HG03045 (cell line): ENCODE results near the gene CD55.

Experiments used
- ATAC-seq: cut with Tn5 transposase; IDR thresholded peaks from one replicate; pipeline ENCODE4 v1.9.1; 2021; ENCODE audit warnings: mild to moderate bottlenecking, moderate library complexity; ENCODE audit not compliant: unreplicated experiment

The CD55 gene

DNA sequence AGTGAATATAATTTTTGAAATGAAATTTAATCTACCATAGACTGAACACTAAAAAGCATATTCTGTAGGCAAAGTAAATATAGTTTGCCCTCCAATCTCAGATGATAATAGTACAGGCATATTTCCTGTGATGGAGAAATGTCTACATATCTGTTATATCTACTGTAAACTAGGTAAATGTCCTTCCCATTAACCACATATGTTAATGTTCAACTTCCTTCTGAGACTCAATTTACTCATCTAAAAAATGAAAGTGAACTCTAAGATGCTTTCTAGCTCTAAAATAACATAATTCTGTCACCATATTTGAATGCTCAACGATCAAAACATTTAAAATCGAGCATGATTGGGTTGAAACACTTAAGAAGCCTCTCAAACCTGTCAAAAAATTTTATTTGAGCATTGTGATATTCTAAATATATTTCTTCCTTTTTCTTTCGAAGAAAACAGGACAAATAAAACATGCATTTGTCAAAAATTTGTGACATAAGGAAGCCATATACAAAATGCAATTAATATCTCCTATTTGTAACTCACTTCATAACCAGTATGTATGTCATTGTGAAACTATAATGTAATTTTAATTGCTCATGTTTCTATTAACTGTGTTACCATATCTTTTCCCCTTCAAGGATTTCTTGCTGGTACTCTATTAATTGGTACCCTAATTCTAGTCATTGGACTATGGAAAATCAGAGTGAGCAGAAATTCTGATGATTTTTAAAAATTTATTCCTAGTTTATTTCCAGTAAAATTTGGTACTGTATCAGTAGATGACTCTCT is 34.2 kb downstream of the CD55 start:
- ATAC-seq = no peak

DNA sequence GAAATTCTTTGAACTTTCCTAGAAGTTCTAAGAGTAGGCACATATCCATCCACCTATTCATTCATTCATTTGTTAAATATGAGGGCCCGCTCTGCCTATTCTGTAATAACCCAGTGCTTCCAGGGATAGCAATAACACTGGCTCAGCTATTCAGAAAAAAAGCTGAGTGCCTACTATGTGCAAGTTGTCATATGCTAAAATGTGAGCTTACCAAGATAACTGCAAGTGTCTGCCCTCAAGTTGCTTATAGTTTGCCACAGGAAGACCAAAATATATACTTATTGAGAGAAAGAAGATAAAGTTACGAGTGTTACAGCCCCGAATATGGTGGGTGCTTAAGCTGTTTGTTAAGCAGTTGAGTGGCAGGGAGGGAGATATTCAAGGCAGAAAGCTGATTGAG is 39.6 kb downstream of the CD55 start:
- no peak for ATAC-seq

- no peak for ATAC-seq
These were observed 40.4 kb downstream of the CD55 start for GRCh38 chr1:207361889-207362288.

DNA sequence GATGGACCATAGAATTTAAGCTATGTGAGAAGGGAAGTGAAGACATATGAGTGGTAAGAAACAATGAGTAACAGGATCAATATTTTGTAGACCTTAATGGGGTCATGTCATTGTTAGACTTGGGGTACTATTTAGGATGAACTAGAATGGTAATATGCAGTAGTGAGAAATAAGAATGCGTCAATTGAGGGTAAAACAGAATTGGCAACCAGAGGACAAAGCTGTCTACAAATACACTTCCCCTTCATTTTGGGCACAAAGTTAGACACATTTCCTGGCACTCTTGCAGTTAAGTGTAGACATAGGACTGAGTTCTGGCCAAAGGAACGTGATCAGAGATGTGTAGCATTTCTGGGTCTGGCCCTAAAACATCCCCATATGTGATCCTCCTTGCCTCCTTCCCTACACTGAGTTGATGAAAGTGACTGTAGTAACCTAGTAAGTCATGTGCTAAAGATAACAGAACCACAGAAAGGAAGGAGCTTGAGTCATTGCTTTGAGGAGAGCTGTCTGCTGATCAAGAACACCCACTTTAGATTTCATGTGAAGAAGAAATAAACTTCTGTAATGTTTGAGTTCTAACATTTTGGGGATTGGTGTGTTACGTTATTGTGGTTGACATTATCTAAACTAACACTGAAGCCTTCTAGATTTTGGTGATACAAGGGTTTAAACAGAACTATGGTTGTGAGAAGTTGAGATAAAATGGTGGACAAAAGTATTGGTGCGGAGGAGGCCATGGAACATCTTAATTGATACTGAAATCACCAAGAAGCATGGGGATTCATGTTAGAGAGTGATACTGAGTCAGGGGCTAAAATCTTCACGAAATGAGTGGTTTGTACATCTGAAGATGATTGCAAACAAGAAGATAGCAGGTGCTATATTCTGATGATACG is 41.7 kb downstream of the CD55 start:
- no peak for ATAC-seq

- no peak for ATAC-seq
These were observed 42.4 kb downstream of the CD55 start for GRCh38 chr1:207363871-207364270.

GRCh38 chr1:207364614-207365013 is 43.1 kb downstream of the CD55 start:
- no peak for ATAC-seq

DNA sequence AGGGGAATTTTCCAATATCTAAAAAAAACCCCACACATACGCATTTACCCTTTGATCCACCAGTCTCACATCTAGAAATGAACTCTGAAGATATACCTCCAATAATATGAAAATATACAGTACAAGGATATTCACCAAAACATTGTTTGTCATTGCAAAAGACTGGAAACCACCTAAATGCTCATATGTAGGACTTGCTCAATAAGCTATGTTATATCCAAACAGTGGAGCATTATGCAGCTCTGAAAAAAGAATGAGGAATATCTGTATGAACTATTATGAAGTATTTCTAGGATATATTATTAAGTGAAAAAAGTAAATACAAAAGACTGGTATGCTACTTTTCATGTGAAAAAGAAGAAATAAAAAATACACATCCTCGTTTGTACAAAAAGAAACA is 43.6 kb downstream of the CD55 start:
- no peak for ATAC-seq

- no peak for ATAC-seq
These were observed 44.5 kb downstream of the CD55 start for GRCh38 chr1:207366022-207366421.

GRCh38 chr1:207388721-207389120 is 67.2 kb downstream of the CD55 start:
- no peak for ATAC-seq

DNA sequence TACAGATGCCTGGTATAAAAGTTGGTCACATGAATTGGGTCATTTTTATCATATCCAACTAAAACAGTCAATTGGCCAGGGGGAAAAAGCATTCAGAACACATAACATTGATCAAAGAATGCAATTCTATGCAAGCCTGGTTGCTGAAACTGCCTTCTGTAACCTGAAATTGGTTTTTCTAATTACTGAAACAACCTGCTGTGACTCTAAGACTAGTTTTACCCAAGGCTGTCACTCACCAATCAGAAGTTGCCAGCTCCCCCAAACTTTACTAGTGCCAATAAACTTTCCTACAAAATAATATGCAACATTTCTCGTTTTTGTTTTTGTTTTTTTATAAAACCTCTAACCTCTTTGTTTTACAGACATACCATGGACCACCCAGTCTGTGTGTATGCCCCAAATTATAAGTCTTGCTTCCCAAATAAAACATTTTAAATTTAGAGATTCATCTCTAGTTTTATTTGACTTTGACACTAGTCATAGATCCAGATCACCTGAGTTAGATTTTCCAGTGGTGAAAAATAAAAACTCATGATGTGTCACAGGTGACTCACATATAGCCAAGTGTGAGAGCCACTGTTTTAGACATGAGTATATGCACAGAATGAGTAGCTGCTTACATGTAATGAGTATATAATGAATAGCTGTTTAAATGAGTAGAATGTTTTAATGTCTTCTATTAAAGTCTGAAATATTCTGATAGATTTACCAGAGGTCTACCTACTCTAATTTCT is 68.4 kb downstream of the CD55 start:
- no peak for ATAC-seq

GRCh38 chr1:207393610-207394009 is 72.1 kb downstream of the CD55 start:
- ATAC-seq = no peak

DNA sequence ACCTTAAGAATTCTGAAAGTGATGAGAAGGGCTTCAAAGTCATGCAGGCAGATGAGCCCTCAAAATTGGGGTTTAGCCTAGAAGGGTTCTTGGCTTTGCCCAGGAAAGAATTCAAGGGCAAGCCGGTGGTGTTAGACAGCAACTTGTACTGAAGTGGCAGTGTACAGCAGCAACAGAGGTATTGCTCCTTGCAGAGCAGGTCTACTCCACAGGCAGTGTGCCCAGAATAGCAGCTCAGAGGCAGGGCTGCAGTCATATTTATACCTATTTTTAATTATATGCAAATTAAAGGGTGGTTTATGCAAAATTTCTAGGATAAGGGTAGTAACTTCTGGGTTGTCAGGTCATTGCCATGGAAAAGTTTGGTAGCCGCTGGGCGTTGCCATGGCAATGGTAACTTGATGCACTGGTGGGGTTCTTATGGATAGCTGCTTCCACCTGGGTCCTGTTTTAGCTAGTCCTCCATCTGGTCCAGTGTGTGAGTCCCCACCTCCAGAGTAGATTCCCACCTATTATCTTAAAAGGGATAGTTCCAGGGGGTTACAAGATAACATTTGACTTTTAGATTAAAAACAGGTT is 74.8 kb downstream of the CD55 start:
- ATAC-seq = no peak

DNA sequence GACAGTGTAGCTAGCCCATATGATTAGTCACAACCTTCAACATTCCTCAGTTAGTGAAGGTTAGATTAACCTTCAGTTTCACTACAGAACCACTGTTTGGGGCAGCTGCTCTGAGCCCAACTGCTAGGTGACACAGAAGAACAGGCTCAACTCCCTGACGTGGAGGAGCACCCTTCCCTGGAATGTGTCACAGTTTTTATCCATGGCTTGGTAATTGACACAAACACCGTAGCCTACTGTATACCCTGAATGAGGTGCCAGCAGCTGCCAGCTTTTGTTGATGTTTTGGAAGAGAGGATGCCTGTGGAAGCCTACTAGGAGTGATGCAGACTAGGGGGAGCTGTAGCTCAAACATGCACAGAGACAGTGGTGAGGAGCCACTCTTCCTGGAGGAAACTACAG is 76.0 kb downstream of the CD55 start:
- no peak for ATAC-seq

DNA sequence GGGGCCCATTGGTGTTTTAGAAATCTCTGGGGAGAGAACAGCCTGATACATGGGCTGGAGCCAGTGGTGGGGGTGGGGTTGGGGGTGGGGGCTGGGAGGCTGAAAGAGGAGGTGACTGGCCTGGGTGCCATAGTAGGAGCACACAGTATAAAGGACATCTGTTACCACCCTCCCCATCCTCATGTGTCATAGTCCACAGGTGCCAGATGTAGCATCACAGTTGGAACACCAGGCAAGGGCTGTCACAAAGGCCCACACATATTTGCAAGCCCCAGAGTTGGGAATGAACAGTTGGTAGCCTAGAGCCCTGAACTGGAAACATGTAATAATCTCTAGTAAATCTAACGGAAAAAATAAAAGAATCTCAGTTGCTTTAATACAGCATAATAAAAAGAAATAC is 77.5 kb downstream of the CD55 start:
- ATAC-seq = no peak

- no peak for ATAC-seq
These were observed 80.1 kb downstream of the CD55 start for GRCh38 chr1:207401578-207401977.

DNA sequence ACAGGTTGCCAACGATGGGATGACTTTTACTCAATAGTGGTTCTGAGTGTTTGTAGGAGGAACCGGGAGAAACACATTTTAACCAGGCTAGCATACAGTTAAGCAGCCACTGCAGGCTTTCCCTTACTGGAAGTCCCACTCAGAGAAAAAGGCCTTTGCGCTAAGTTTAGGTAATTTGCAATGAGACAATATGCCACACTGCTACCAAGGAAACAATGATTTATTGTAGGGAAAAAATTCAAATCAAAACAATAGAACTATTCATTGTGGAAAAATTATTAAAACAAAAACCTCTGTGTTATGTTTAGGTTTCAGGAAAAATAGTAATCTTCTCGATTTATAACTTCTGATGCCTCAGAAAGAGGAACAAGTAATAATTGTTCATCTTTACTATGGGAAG is 81.3 kb downstream of the CD55 start:
- ATAC-seq = no peak

GRCh38 chr1:207404849-207405525 is 83.5 kb downstream of the CD55 start:
- peak; percentile 56 for ATAC-seq

- no peak for ATAC-seq
These were observed 84.3 kb downstream of the CD55 start for GRCh38 chr1:207405814-207406213.

DNA sequence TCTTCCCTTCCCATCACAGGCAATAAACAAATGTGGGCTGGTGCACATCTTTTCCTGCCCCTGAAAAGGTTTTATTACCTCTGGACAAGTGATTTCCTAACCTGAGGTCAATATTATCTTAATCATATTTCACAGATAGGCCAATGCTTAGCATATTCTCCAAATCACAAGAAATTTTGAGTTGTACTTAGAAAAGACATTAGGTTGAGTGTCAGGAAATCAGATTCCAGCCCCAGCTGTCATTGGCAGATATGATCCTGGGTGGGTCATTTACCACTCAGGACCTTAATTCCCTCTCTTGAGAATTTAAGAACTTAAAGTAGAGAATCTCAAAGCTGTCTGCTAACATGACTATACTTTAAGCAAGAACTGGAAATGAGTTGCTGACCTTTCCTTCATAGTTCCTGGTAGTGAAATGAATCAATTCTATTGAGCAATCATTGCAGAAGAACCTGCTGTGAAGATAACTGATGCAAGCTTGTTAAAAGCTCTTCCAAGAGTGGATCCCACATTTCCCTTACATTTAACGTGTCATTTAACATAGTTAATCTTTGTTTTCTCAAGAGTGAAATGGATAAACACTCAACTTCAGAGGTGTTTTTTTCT is 86.3 kb downstream of the CD55 start:
- ATAC-seq = no peak
